Upper lobe of left lung (tissue), 4 donors: ENCODE measurements around the gene SPATA31D1.

Source experiments
- CTCF ChIP-seq, 6 experiments: fragments of 450-650 bp in 4 of 6; fragments of 200-600 bp in 2 of 6; sonication (generic) in 2 of 6; IDR thresholded peaks; one replicate each; pipeline ENCODE4 v1.5.1; 2016 to 2019; ENCODE audit warnings: antibody characterized with exemption in 6 of 6
- EP300 ChIP-seq, 4 donors: sonication (generic); formaldehyde crosslinking; IDR thresholded peaks; one replicate each; pipeline ENCODE4 v1.5.1; 2017; ENCODE audit warnings: antibody characterized with exemption in 4 of 4, control low read depth in 2 of 4
- POLR2A ChIP-seq, 4 donors: fragments of 450-650 bp; IDR thresholded peaks; one replicate each; pipeline ENCODE4 v1.5.1; 2016 to 2017; ENCODE audit warnings: antibody characterized with exemption in 4 of 4, mild to moderate bottlenecking in 2 of 4

DNA sequence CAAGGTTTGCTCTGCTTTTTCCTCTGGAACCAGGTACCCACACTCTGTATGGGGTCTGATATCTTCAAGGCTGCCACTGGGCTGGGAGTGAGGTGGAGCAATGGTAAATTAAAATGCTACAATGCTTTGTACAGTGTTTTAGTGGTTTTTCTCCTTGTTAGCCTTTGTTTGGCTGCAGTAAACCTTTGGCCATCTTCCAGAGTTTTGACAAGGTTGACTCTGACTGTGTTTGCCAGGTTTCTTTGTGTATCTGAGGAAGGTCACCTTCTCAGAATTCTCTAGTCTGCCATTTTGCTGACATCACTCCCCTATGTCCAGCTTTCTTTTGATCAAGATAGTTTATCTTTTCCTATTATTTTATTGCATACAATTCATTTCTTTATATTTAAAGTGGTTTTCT is 11.2 kb downstream of the SPATA31D1 start:
- TF ChIP-seq CTCF (IDR thresholded peaks at IDR 0.05) = no peak
- no peak for TF ChIP-seq EP300 (IDR thresholded peaks at IDR 0.05)
- TF ChIP-seq POLR2A (IDR thresholded peaks at IDR 0.05) = no peak
